ENCODE measurements around the gene CIAO3.

The CIAO3 gene

GRCh38 chr16:740764-741505 is at the start of gene CIAO3:
CIAO3 (minus strand) TSS chr16:740997; CDS start chr16:740985, 12 bp downstream.
- peak; percentile 89 to 90 for DNase-seq (ENCODE audit: low read depth in 1 of 2, low spot score in 1 of 2)

GRCh38 chr16:790086-790485 is 49.3 kb upstream of the CIAO3 start:
- DNase-seq (ENCODE audit: low read depth in 1 of 2, low spot score in 1 of 2) = no peak

GRCh38 chr16:789191-789850 is 48.5 kb upstream of the CIAO3 start:
- DNase-seq (ENCODE audit: low read depth in 1 of 2, low spot score in 1 of 2) = no peak

- peak; percentile 86 to 92 for DNase-seq (ENCODE audit: low read depth in 1 of 2, low spot score in 1 of 2)
These were observed 47.8 kb upstream of the CIAO3 start, which contains the start of gene CHTF18 for GRCh38 chr16:788399-789126. CHTF18 (plus strand) TSS chr16:788620; CDS start chr16:788685, 65 bp downstream.

- no peak for DNase-seq (ENCODE audit: low read depth in 1 of 2, low spot score in 1 of 2)
These were observed 47.2 kb upstream of the CIAO3 start, which contains the start of gene RPUSD1 for GRCh38 chr16:787978-788398. RPUSD1 (minus strand) TSS chr16:788381; CDS start chr16:787737, 644 bp downstream.

GRCh38 chr16:787321-787966 is 46.6 kb upstream of the CIAO3 start:
- DNase-seq (ENCODE audit: low read depth in 1 of 2, low spot score in 1 of 2) = no peak

GRCh38 chr16:785563-786535 is 45.1 kb upstream of the CIAO3 start:
- DNase-seq (ENCODE audit: low read depth in 1 of 2, low spot score in 1 of 2) = peak; percentile 62

- no peak for DNase-seq (ENCODE audit: low read depth in 1 of 2, low spot score in 1 of 2)
These were observed 43.6 kb upstream of the CIAO3 start for GRCh38 chr16:784431-784830.

- no peak for DNase-seq (ENCODE audit: low read depth in 1 of 2, low spot score in 1 of 2)
These were observed 42.8 kb upstream of the CIAO3 start for GRCh38 chr16:783404-784161.

GRCh38 chr16:782766-783403 is 42.1 kb upstream of the CIAO3 start:
- no peak for DNase-seq (ENCODE audit: low read depth in 1 of 2, low spot score in 1 of 2)

- no peak for DNase-seq (ENCODE audit: low read depth in 1 of 2, low spot score in 1 of 2)
These were observed 41.5 kb upstream of the CIAO3 start for GRCh38 chr16:782258-782657.

GRCh38 chr16:781346-782010 is 40.7 kb upstream of the CIAO3 start:
- DNase-seq (ENCODE audit: low read depth in 1 of 2, low spot score in 1 of 2) = no peak

- DNase-seq (ENCODE audit: low read depth in 1 of 2, low spot score in 1 of 2) = no peak
These were observed 39.5 kb upstream of the CIAO3 start for GRCh38 chr16:780296-780695.

- DNase-seq (ENCODE audit: low read depth in 1 of 2, low spot score in 1 of 2) = no peak
These were observed 38.8 kb upstream of the CIAO3 start for GRCh38 chr16:779561-779960.

GRCh38 chr16:778909-779527 is 38.2 kb upstream of the CIAO3 start:
- DNase-seq (ENCODE audit: low read depth in 1 of 2, low spot score in 1 of 2) = no peak

- DNase-seq (ENCODE audit: low read depth in 1 of 2, low spot score in 1 of 2) = no peak
These were observed 37.6 kb upstream of the CIAO3 start for GRCh38 chr16:778447-778846.

- no peak for DNase-seq (ENCODE audit: low read depth in 1 of 2, low spot score in 1 of 2)
These were observed 37.0 kb upstream of the CIAO3 start for GRCh38 chr16:777826-778225.

GRCh38 chr16:776824-777223 is 36.0 kb upstream of the CIAO3 start:
- no peak for DNase-seq (ENCODE audit: low read depth in 1 of 2, low spot score in 1 of 2)

All from activated T-helper 1 cell treated with anti-CD3 and anti-CD28 coated beads, Interleukin-2, amount 50 U/mL, for 16 hours (primary cell).